PFSK-1 (cell line): Measurements from ENCODE around the gene NATD1.

Experiments
- FOXP2 ChIP-seq: optimal IDR thresholded peaks from 2 replicates; pipeline ENCODE3; 2011; ENCODE audit warnings: borderline replicate concordance, control low read depth, inconsistent platforms; ENCODE audit not compliant: insufficient read depth; ENCODE audit errors: extremely low read length, extremely low read depth
- POLR2AphosphoS5 ChIP-seq: IDR thresholded peaks from 2 replicates; pipeline ENCODE4 v1.6.1; 2012; ENCODE audit warnings: low read depth, mild to moderate bottlenecking, control low read depth, low read length, moderate library complexity
- REST ChIP-seq, 2 experiments: IDR thresholded peaks; 2 replicates each; pipeline versions ENCODE4 v1.6.1 to v1.8.0; 2011 to 2012; ENCODE audit warnings: low read depth in 2 of 2, low read length in 2 of 2, control low read depth in 1 of 2, inconsistent platforms in 1 of 2, mild to moderate bottlenecking in 1 of 2, moderate library complexity in 1 of 2; ENCODE audit not compliant: insufficient read depth in 1 of 2
- SIN3A ChIP-seq: IDR thresholded peaks from 2 replicates; pipeline ENCODE4 v1.6.1; 2012; ENCODE audit warnings: mild to moderate bottlenecking, low read length, moderate library complexity, borderline replicate concordance; ENCODE audit not compliant: insufficient read depth
- TAF1 ChIP-seq: IDR thresholded peaks from 2 replicates; pipeline ENCODE4 v1.6.1; 2012; ENCODE audit warnings: low read length, control low read depth, borderline replicate concordance; ENCODE audit not compliant: insufficient read depth

GRCh38 chr17:21279582-21279981 lies 26.4 kb upstream of the NATD1 start:
- TF ChIP-seq REST (IDR thresholded peaks at IDR 0.05; ENCODE audit: insufficient read depth in 1 of 2, low read depth in 2 of 2, low read length in 2 of 2) (no peak), SIN3A (no peak), FOXP2 (no peak), TAF1 (no peak), POLR2AphosphoS5 (no peak)
